Glomerular visceral epithelial cell (primary cell): ENCODE data around the gene CENPA.

Experiments
- DNase-seq: peaks from one replicate; pipeline ENCODE4 v3.0.0-alpha.2; 2016; ENCODE audit errors: extremely low spot score

CENPA gene

GRCh38 chr2:26843041-26843440 lies 57.2 kb downstream of the CENPA start:
- DNase-seq = no peak
